K562 (cell line): ENCODE measurements around the gene KLHL12. TPM values are rescaled to one million over a fixed set of nuclear protein-coding genes. Genes with fewer than 3 reads are reported as not detected.
A peak's percentile ranks its signal among the peaks of the same experiment; 100 is the strongest.

Experiments
- ATAC-seq: fragments of 200-7000 bp; cut with Tn5 transposase; 3 replicates; pipeline ENCODE4 v1.9.1; 2020; ENCODE audit warnings: moderate library complexity
- BruUV-seq: library from RNA; stranded (reverse); fragments of 400-500 nt; replicated peaks from 2 replicates; lab custom pipeline; 2021; lab: Mats Ljungman, UMichigan
- CTCF ChIA-PET: fragments of 300-600 bp; formaldehyde crosslinking; extraction: SDS; loops from one replicate; lab custom pipeline; 2021; ENCODE audit warnings: low intra/inter-chr PET ratio; lab: Yijun Ruan, JAX
- POLR2A ChIA-PET: fragments of 300-600, 350-650 bp; sonication (Branson Sonifier 250); formaldehyde crosslinking; extraction: SDS; loops from one replicate; lab custom pipeline; 2021; ENCODE audit warnings: antibody characterized with exemption, inconsistent platforms; lab: Yijun Ruan, JAX
- DNase-seq, 4 experiments: peaks; one replicate each; pipeline versions ENCODE4 v3.0.0 to v3.0.0-alpha.2; 2011 to 2018; ENCODE audit warnings: low spot score in 3 of 4, mixed read lengths in 3 of 4; ENCODE audit errors: extremely low read depth in 1 of 4
- FAIRE-seq: peaks from 2 replicates; lab custom pipeline; 2011; peaks lifted over from hg19 to GRCh38; lab: Jason Lieb, UNC
- H2AFZ ChIP-seq: 2 replicates; pipeline ENCODE4 v1.6.0; 2011; ENCODE audit warnings: low read depth, low read length, control low read depth, inconsistent platforms
- H3K27ac ChIP-seq: fragments of 200-600 bp; 3 replicates; pipeline ENCODE4 v1.8.0; 2011; ENCODE audit warnings: low read depth, mild to moderate bottlenecking, control low read depth, inconsistent platforms, low read length, moderate library complexity, mixed read lengths; ENCODE audit errors: extremely low read depth
- H3K27me3 ChIP-seq, 2 experiments: fragments of 300-600 bp in 1 of 2; 2 replicates in 1 of 2; 3 replicates in 1 of 2; pipeline versions ENCODE4 v1.6.0 to v1.8.0; 2011; ENCODE audit warnings: inconsistent platforms in 2 of 2, low read length in 2 of 2, mild to moderate bottlenecking in 1 of 2, mixed read lengths in 1 of 2, moderate library complexity in 1 of 2; ENCODE audit not compliant: control insufficient read depth in 2 of 2, insufficient read depth in 2 of 2
- H3K36me3 ChIP-seq: fragments of 300-600 bp; 3 replicates; pipeline ENCODE4 v1.8.0; 2011; ENCODE audit warnings: mild to moderate bottlenecking, low read length, inconsistent platforms; ENCODE audit not compliant: control insufficient read depth, insufficient read depth
- H3K4me1 ChIP-seq, 2 experiments: fragments of 200-600 bp in 1 of 2; replicated peaks in 1 of 2; 2 replicates in 1 of 2; 3 replicates in 1 of 2; pipeline versions ENCODE4 v1.5.1 to v1.8.0; 2011; ENCODE audit warnings: inconsistent platforms in 2 of 2, low read length in 2 of 2, mild to moderate bottlenecking in 1 of 2, mixed read lengths in 1 of 2, moderate library complexity in 1 of 2; ENCODE audit not compliant: control insufficient read depth in 2 of 2, insufficient read depth in 2 of 2
- H3K4me2 ChIP-seq: 2 replicates; pipeline ENCODE4 v1.6.1; 2011; ENCODE audit warnings: low read length, control low read depth, inconsistent platforms, mixed read lengths; ENCODE audit not compliant: insufficient read depth
- H3K4me3 ChIP-seq: fragments of 200-600 bp; sonication (generic), shearing (Covaris generic); 2 replicates; pipeline ENCODE4 v1.5.1; 2016; ENCODE audit warnings: control low read depth, inconsistent platforms
- H3K79me2 ChIP-seq: fragments of 200-600 bp; 3 replicates; pipeline ENCODE4 v1.8.0; 2011; ENCODE audit warnings: low read length, inconsistent platforms; ENCODE audit not compliant: control insufficient read depth, insufficient read depth
- H3K9ac ChIP-seq, 2 experiments: 2 replicates each; pipeline versions ENCODE4 v1.6.0 to v1.6.1; 2011; ENCODE audit warnings: low read depth in 2 of 2, low read length in 2 of 2, control low read depth in 1 of 2, inconsistent platforms in 1 of 2, mild to moderate bottlenecking in 1 of 2, mixed read lengths in 1 of 2; ENCODE audit not compliant: insufficient read depth in 1 of 2
- H3K9me1 ChIP-seq: one replicate; pipeline ENCODE4 v1.6.0; 2011; ENCODE audit warnings: inconsistent platforms, mild to moderate bottlenecking, low read length, moderate library complexity; ENCODE audit not compliant: control insufficient read depth, insufficient read depth
- H3K9me3 ChIP-seq: replicated peaks from 2 replicates; pipeline ENCODE4 v1.5.1; 2011; ENCODE audit warnings: low read depth, low read length, inconsistent platforms; ENCODE audit not compliant: control insufficient read depth, insufficient read depth
- H4K20me1 ChIP-seq: replicated peaks from 2 replicates; pipeline ENCODE4 v1.6.1; 2011; ENCODE audit warnings: low read length, inconsistent platforms, mixed read lengths; ENCODE audit not compliant: control insufficient read depth, insufficient read depth
- RBM34 ChIP-seq: fragments of 200-400 bp; formaldehyde crosslinking; IDR thresholded peaks from 2 replicates; pipeline ENCODE4 v1.6.1; 2018; ENCODE audit warnings: low read length, borderline replicate concordance; ENCODE audit not compliant: insufficient read depth
- SLC30A9 ChIP-seq: fragments of 250-450 bp; sonication (Bioruptor Pico); IDR thresholded peaks from 2 replicates; pipeline ENCODE4 v1.8.0; 2022; ENCODE audit warnings: mild to moderate bottlenecking, moderate library complexity
- ZNF165 ChIP-seq: fragments of 250-450 bp; sonication (Bioruptor Pico); IDR thresholded peaks from 2 replicates; pipeline ENCODE4 v1.4.0; 2020; ENCODE audit warnings: borderline replicate concordance
- WGBS: fragments of 100-300 bp; shearing (Covaris generic); methylation state at CpG from one replicate; pipeline ENCODE4 v1.1.6; 2016; ENCODE audit warnings: low coverage, mixed read lengths; ENCODE audit not compliant: insufficient coverage; ENCODE audit errors: missing lambda C conversion rate; 5-methylcytosine and 5-hydroxymethylcytosine counted together
- in situ Hi-C: fragments of 300-500 bp; cut with MboI; formaldehyde crosslinking; loops from 4 replicates; pipeline ENCODE4 v1.15.0; 2018; ENCODE audit warnings: inconsistent platforms, mixed read lengths
- intact Hi-C: fragments of 100-400 bp; cut with micrococcal nuclease; formaldehyde crosslinking; loops from 2 replicates; pipeline ENCODE4 v1.14.2; 2022
- polyA plus RNA-seq, 8 experiments: library from polyadenylated mRNA; depleted of rRNA in 4 of 8; stranded (reverse) in 5 of 8; unstranded in 3 of 8; fragments of >200 nt; fragmentation: Nextera tagmentation in 2 of 8; fragmentation: Illumina TruSeq in 1 of 8; extraction: Ambion mirVana in 2 of 8; extraction: Trizol in 1 of 8; gene quantifications; 2 replicates each; pipeline versions ENCODE4 v1.2.1 to v1.2.3, GENCODE V29; 2011 to 2014; ENCODE audit warnings: inconsistent platforms in 1 of 8, missing spikeins in 1 of 8
- total RNA-seq, 7 experiments: library from RNA; depleted of rRNA in 6 of 7; stranded (reverse); fragments of >200 nt in 6 of 7; fragmentation: Illumina TruSeq in 2 of 7; extraction: Trizol in 2 of 7; gene quantifications; 2 replicates each; pipeline versions ENCODE4 v1.2.1 to v1.2.3, GENCODE V29; 2011 to 2021; ENCODE audit warnings: low replicate concordance in 1 of 7
- TF ChIP-seq, protein P1 (sequence below): fragments of 450-650 bp; formaldehyde crosslinking; IDR thresholded peaks from 2 replicates; pipeline ENCODE4 v1.4.0; 2022; ENCODE audit warnings: missing genetic modification characterization

The KLHL12 gene
- total and polyA plus RNA-seq, 9 of the 15 experiments (the other 6 are each of a cell fraction or from before 2014, with no cell fraction given) = 23.1 to 85.1 (median 35.0) TPM

DNA sequence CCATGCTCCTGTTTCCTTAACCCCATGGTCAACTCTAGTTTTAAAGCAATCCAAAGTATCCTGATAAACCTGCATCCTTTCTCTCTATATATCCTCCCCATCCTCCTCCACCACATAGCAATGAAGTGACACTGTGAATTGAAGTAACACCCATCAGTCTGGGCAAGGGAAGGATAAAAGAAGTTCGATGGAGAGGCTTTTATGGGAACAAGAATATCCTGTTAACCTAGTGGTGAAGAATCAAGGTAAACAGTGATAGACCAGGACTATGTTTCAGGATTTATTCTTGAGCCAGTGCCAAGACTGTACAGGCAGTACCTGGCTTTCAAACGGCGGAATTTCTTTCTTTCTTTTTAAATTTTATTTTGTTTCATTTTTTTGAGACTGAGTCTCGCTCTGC, 55.7 kb downstream of the KLHL12 start:
- POLR2A ChIA-PET = interaction anchor here (0.9 to 1.2 kb wide), 2 partner anchors 11 to 14 kb away, joined by 3 to 5 read pairs; no protein-coding TSS in a partner anchor
- FAIRE-seq (peak; percentile 35), ATAC-seq (no peak; the same call in 2 of the 3 replicates), DNase-seq (no peak)
- in situ Hi-C loops (no loop called here), intact Hi-C loops (no loop called here)
- TF ChIP-seq, protein P1, sequence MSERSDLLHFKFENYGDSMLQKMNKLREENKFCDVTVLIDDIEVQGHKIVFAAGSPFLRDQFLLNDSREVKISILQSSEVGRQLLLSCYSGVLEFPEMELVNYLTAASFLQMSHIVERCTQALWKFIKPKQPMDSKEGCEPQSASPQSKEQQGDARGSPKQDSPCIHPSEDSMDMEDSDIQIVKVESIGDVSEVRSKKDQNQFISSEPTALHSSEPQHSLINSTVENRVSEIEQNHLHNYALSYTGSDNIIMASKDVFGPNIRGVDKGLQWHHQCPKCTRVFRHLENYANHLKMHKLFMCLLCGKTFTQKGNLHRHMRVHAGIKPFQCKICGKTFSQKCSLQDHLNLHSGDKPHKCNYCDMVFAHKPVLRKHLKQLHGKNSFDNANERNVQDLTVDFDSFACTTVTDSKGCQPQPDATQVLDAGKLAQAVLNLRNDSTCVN = no peak
- TF ChIP-seq RBM34 (no peak), SLC30A9 (no peak), ZNF165 (no peak)
- H4K20me1 ChIP-seq = no peaks in the 10 kb centered on the region
- H3K9ac ChIP-seq = no peak overlapping the region
- H3K36me3 ChIP-seq = no peaks in the 10 kb centered on the region
- H3K4me1 ChIP-seq = no peaks in the 10 kb centered on the region; a peak in 1 of 5 replicates
- H2AFZ ChIP-seq = no peak overlapping the region
- peaks cover 16 to 24% of the 10 kb centered on the region in 2 experiments; a peak in 4 of 5 replicates for H3K27me3 ChIP-seq
- WGBS = 2% methylated on average over 4 of the region's 4 CpGs
- CTCF ChIA-PET = no interaction called here
- no peaks in the 10 kb centered on the region for H3K79me2 ChIP-seq
- H3K27ac ChIP-seq = no peak overlapping the region
- no peaks in the 10 kb centered on the region for H3K9me3 ChIP-seq
- BruUV-seq = no TSS peak
- no peaks in the 10 kb centered on the region for H3K9me1 ChIP-seq
- H3K4me3 ChIP-seq = no peak overlapping the region
- no peak overlapping the region for H3K4me2 ChIP-seq
